SK-N-SH (cell line): ENCODE data around the gene FIGN. TPM values are rescaled to one million over a fixed set of nuclear protein-coding genes. Genes with fewer than 3 reads are reported as not detected.

ENCODE experiments used
- CTCF ChIA-PET: fragments of 300-600, 350-600 bp; formaldehyde crosslinking; extraction: SDS; loops from one replicate; lab custom pipeline; 2021; lab: Yijun Ruan, JAX
- POLR2A ChIA-PET: fragments of 350-600 bp; sonication (Branson Sonifier 250); formaldehyde crosslinking; extraction: SDS; loops from one replicate; lab custom pipeline; 2020; ENCODE audit warnings: antibody characterized with exemption, inconsistent platforms; lab: Yijun Ruan, JAX
- DNase-seq: peaks from one replicate; pipeline ENCODE4 v3.0.0; 2012
- H2AFZ ChIP-seq: fragments of 200-600 bp; sonication (generic); 2 replicates; pipeline ENCODE4 v1.8.1; 2016; ENCODE audit warnings: antibody characterized with exemption, mild to moderate bottlenecking, low read depth
- H3F3A ChIP-seq: fragments of 200-600 bp; sonication (generic); replicated peaks from 2 replicates; pipeline ENCODE3; 2016; ENCODE audit warnings: antibody characterized with exemption, mild to moderate bottlenecking; ENCODE audit not compliant: insufficient read depth
- H3K27ac ChIP-seq, 2 experiments: fragments of 200-500 bp in 1 of 2; fragments of 200-600 bp in 1 of 2; sonication (Bioruptor generic) in 1 of 2; sonication (generic), shearing (Covaris generic) in 1 of 2; 2 replicates each; pipeline versions ENCODE4 v1.5.1 to v1.6.1; 2014 to 2016; ENCODE audit warnings: low read depth in 2 of 2, inconsistent platforms in 1 of 2, low read length in 1 of 2, mild to moderate bottlenecking in 1 of 2, mixed read lengths in 1 of 2
- H3K27me3 ChIP-seq: fragments of 200-600 bp; sonication (generic), shearing (Covaris generic); 2 replicates; pipeline ENCODE4 v1.6.1; 2016; ENCODE audit warnings: mixed run types; ENCODE audit not compliant: insufficient read depth
- H3K36me3 ChIP-seq, 2 experiments: fragments of 200-500 bp in 1 of 2; fragments of 200-600 bp in 1 of 2; sonication (Bioruptor generic) in 1 of 2; sonication (generic) in 1 of 2; replicated peaks in 1 of 2; 2 replicates each; pipeline versions ENCODE3 to v1.5.1; 2014 to 2016; ENCODE audit warnings: low read length in 1 of 2, mild to moderate bottlenecking in 1 of 2; ENCODE audit not compliant: insufficient read depth in 2 of 2, control insufficient read depth in 1 of 2
- H3K4me1 ChIP-seq, 2 experiments: fragments of 200-500 bp in 1 of 2; fragments of 200-600 bp in 1 of 2; sonication (Bioruptor generic) in 1 of 2; sonication (generic), shearing (Covaris generic) in 1 of 2; 2 replicates each; pipeline versions ENCODE4 v1.5.1 to v1.6.1; 2014 to 2016; ENCODE audit warnings: low read depth in 1 of 2, low read length in 1 of 2, mixed run types in 1 of 2; ENCODE audit not compliant: insufficient read depth in 2 of 2, control insufficient read depth in 1 of 2
- H3K4me2 ChIP-seq: fragments of 200-600 bp; sonication (generic), shearing (Covaris generic); 2 replicates; pipeline ENCODE4 v1.6.1; 2017; ENCODE audit warnings: mixed run types
- H3K4me3 ChIP-seq, 2 experiments: fragments of 200-500 bp in 1 of 2; fragments of 200-600 bp in 1 of 2; sonication (Bioruptor generic) in 1 of 2; sonication (generic), shearing (Covaris generic) in 1 of 2; 2 replicates each; pipeline versions ENCODE4 v1.5.1 to v1.8.1; 2014 to 2016; ENCODE audit warnings: low read depth in 2 of 2, inconsistent platforms in 1 of 2, low read length in 1 of 2, mild to moderate bottlenecking in 1 of 2, mixed read lengths in 1 of 2, moderate library complexity in 1 of 2
- H3K79me2 ChIP-seq: fragments of 200-600 bp; sonication (generic); 2 replicates; pipeline ENCODE4 v1.8.1; 2017; ENCODE audit warnings: mild to moderate bottlenecking; ENCODE audit not compliant: insufficient read depth
- H3K9ac ChIP-seq: fragments of 200-600 bp; sonication (generic); 2 replicates; pipeline ENCODE4 v1.6.1; 2017; ENCODE audit warnings: mixed run types
- H3K9me2 ChIP-seq: fragments of 200-600 bp; sonication (generic); 2 replicates; pipeline ENCODE4 v1.6.1; 2017; ENCODE audit warnings: mixed run types
- H3K9me3 ChIP-seq: fragments of 200-600 bp; sonication (generic); 2 replicates; pipeline ENCODE4 v1.6.1; 2017; ENCODE audit warnings: mixed run types, mild to moderate bottlenecking, moderate library complexity
- H4K20me1 ChIP-seq: fragments of 200-600 bp; sonication (generic); 2 replicates; pipeline ENCODE4 v1.6.1; 2017; ENCODE audit warnings: mild to moderate bottlenecking, mixed run types; ENCODE audit not compliant: insufficient read depth
- CTCF ChIP-seq: fragments of 200-600 bp; sonication (generic); IDR thresholded peaks from 2 replicates; pipeline ENCODE4 v1.6.1; 2017; ENCODE audit warnings: antibody characterized with exemption, mild to moderate bottlenecking, moderate library complexity
- EP300 ChIP-seq, 2 experiments: IDR thresholded peaks; 2 replicates each; pipeline versions ENCODE4 v1.4.0 to v1.6.1; 2012; ENCODE audit warnings: borderline replicate concordance in 1 of 2, low read depth in 1 of 2, low read length in 1 of 2
- GABPA ChIP-seq: IDR thresholded peaks from 2 replicates; pipeline ENCODE4 v1.4.0; 2012; ENCODE audit warnings: low read depth, mild to moderate bottlenecking
- IRF3 ChIP-seq: fragments of 150-350 bp; IDR thresholded peaks from 2 replicates; pipeline ENCODE4 v1.6.1; 2016; ENCODE audit warnings: mild to moderate bottlenecking, low read depth, low read length
- JUND ChIP-seq: IDR thresholded peaks from 2 replicates; pipeline ENCODE4 v1.4.0; 2012
- MAX ChIP-seq: IDR thresholded peaks from 2 replicates; pipeline ENCODE4 v1.4.0; 2012; ENCODE audit warnings: low read depth
- MEF2A ChIP-seq: IDR thresholded peaks from 2 replicates; pipeline ENCODE4 v1.4.0; 2012; ENCODE audit warnings: low read depth, borderline replicate concordance
- MXI1 ChIP-seq: IDR thresholded peaks from 2 replicates; pipeline ENCODE4 v1.6.1; 2012; ENCODE audit warnings: mild to moderate bottlenecking, low read depth, low read length, improper control_type of control experiment
- NRF1 ChIP-seq: IDR thresholded peaks from 2 replicates; pipeline ENCODE4 v1.6.1; 2012; ENCODE audit warnings: low read depth, mild to moderate bottlenecking, low read length
- PBX3 ChIP-seq: IDR thresholded peaks from 2 replicates; pipeline ENCODE4; 2012
- RFX5 ChIP-seq: IDR thresholded peaks from 2 replicates; pipeline ENCODE4 v1.6.1; 2012; ENCODE audit warnings: mild to moderate bottlenecking, improper control_type of control experiment, low read length
- TCF12 ChIP-seq: IDR thresholded peaks from 2 replicates; pipeline ENCODE4 v1.4.0; 2012
- TEAD4 ChIP-seq: IDR thresholded peaks from 2 replicates; pipeline ENCODE4 v1.4.0; 2012; ENCODE audit warnings: mild to moderate bottlenecking, borderline replicate concordance; ENCODE audit not compliant: insufficient read depth
- WGBS: methylation state at CpG from one replicate; pipeline ENCODE4 v1.1.6; 2017; ENCODE audit warnings: low lambda C conversion rate; 5-methylcytosine and 5-hydroxymethylcytosine counted together
- polyA plus RNA-seq, 3 experiments: library from polyadenylated mRNA; depleted of rRNA; stranded (reverse); fragments of >200 nt; gene quantifications; 2 replicates each; pipeline ENCODE4 v1.2.3, GENCODE V29; 2012

FIGN gene
- polyA plus RNA-seq, 1 of the 3 experiments (the other 2 are of a cell fraction), result 0.74 TPM

- H3K9me3 ChIP-seq, result no peaks in the 10 kb centered on the region
- no peaks in the 10 kb centered on the region for H3K36me3 ChIP-seq
- H4K20me1 ChIP-seq, result no peaks in the 10 kb centered on the region
- H3K27me3 ChIP-seq, result no peaks in the 10 kb centered on the region
- no peak overlapping the region for H3K9ac ChIP-seq
- DNase-seq, result no peak
- no peak for TF ChIP-seq NRF1
- no peak for TF ChIP-seq TEAD4
- TF ChIP-seq GABPA, result no peak
- no peak for TF ChIP-seq EP300 (IDR thresholded peaks at IDR 0.05; ENCODE audit: borderline replicate concordance in 1 of 2, low read depth in 1 of 2, low read length in 1 of 2)
- TF ChIP-seq JUND, result no peak
- no peak for TF ChIP-seq MXI1
- TF ChIP-seq PBX3, result no peak
- no peak for TF ChIP-seq CTCF
- no peak for TF ChIP-seq RFX5
- TF ChIP-seq IRF3, result no peak
- TF ChIP-seq MAX, result no peak
- CTCF ChIA-PET, result no interaction called here
- no peak overlapping the region for H3K4me3 ChIP-seq
- no peak overlapping the region for H2AFZ ChIP-seq
- H3K4me2 ChIP-seq, result no peak overlapping the region
- 91% methylated on average over 2 of the region's 2 CpGs for WGBS
- no peak overlapping the region for H3K27ac ChIP-seq
- POLR2A ChIA-PET, result no interaction called here
- H3K79me2 ChIP-seq, result no peaks in the 10 kb centered on the region
- H3K4me1 ChIP-seq, result peaks cover 0 to 20% of the 10 kb centered on the region in 2 experiments; a peak in 2 of 4 replicates
- H3K9me2 ChIP-seq, result no peaks in the 10 kb centered on the region
- peaks cover 9% of the 10 kb centered on the region for H3F3A ChIP-seq
Measured at GRCh38 chr2:163665051-163665450, 70.8 kb downstream of the FIGN start.

GRCh38 chr2:163664610-163665009, 71.2 kb downstream of the FIGN start:
- H3K9ac ChIP-seq, result no peak overlapping the region
- peak overlapping the region in 1 of 2 experiments; percentile 40; a peak in 2 of 4 replicates for H3K27ac ChIP-seq

More at GRCh38 chr2:163664610-163665009, 71.2 kb downstream of the FIGN start:
- WGBS, result 58% methylated on average over 5 of the region's 5 CpGs
- Histone ChIP-seq H3K79me2 (no peaks in the 10 kb centered on the region), H3K4me2 (no peak overlapping the region), H3F3A (peaks cover 10% of the 10 kb centered on the region), H2AFZ (no peak overlapping the region), H3K27me3 (no peaks in the 10 kb centered on the region), H3K9me2 (no peaks in the 10 kb centered on the region)
- TF ChIP-seq TCF12 (0 out of 2 replicates have a peak, but pooled peaks have one; percentile 11), MEF2A (no peak)
- TF ChIP-seq, all 33 proteins: peak for 1
- ChIA-PET POLR2A (no interaction called here), CTCF (interaction anchor here (0.6 kb wide), 1 partner anchor 203 kb away, joined by 3 read pairs; no protein-coding TSS in a partner anchor)
- peaks cover 0 to 20% of the 10 kb centered on the region in 2 experiments; a peak in 2 of 4 replicates for H3K4me1 ChIP-seq
- no peak for DNase-seq
- H3K36me3 ChIP-seq, result no peaks in the 10 kb centered on the region
- no peaks in the 10 kb centered on the region for H3K9me3 ChIP-seq
- H4K20me1 ChIP-seq, result no peaks in the 10 kb centered on the region
- no peak overlapping the region for H3K4me3 ChIP-seq
